ENCODE measurements around the gene FYCO1. TPM values are rescaled to one million over a fixed set of nuclear protein-coding genes. Genes with fewer than 3 reads are reported as not detected.

The FYCO1 gene
- polyA plus RNA-seq, 3 donors = 0.59 to 5.0 (median 1.3) TPM

DNA sequence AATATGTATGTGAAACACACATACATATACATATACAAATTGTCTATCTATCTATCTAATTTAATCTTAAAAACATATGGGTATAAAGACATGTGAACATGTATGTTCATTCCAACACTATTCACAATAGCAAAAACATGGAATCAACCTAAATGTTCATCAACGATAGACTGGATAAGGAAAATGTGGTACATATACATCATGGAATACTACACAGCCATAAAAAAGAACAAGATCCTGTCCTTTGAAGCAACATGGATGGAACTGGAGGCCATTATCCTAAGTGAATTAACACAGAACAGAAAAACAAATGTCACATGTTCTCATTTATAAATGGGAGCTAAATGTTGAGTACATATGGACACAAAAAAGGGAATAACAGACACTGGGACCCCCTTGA is 103.5 kb downstream of the FYCO1 start:
- Histone ChIP-seq H3K4me1 (ENCODE audit: control insufficient read depth in 1 of 2, insufficient read depth in 2 of 2, low read length in 2 of 2) (peaks cover 0 to 2% of the 10 kb centered on the region in 2 donors), H3K4me3 (replicated peaks in 1 of 3; ENCODE audit: low read depth in 2 of 3, low read length in 3 of 3) (no peak overlapping the region), H3K36me3 (replicated peaks in 1 of 2; ENCODE audit: control insufficient read depth in 1 of 2, insufficient read depth in 2 of 2, low read length in 2 of 2) (no peaks in the 10 kb centered on the region), H3K9me3 (replicated peaks in 1 of 2; ENCODE audit: control insufficient read depth in 1 of 2, insufficient read depth in 1 of 2, low read length in 2 of 2) (no peaks in the 10 kb centered on the region), H3K9ac (ENCODE audit: insufficient read depth, low read length, poor library complexity, severe bottlenecking) (no peak overlapping the region), H3K79me2 (ENCODE audit: insufficient read depth, low read length) (no peaks in the 10 kb centered on the region), H3K27me3 (ENCODE audit: control insufficient read depth in 2 of 2, insufficient read depth in 2 of 2, low read length in 2 of 2) (no peaks in the 10 kb centered on the region), H3K27ac (ENCODE audit: low read depth in 1 of 2, low read length in 2 of 2) (no peak overlapping the region), H4K20me1 (ENCODE audit: insufficient read depth, low read length) (no peaks in the 10 kb centered on the region), H2AFZ (ENCODE audit: insufficient read depth, low read depth, low read length, poor library complexity, severe bottlenecking) (no peak overlapping the region), H3K4me2 (replicated peaks; ENCODE audit: extremely low read depth, low read length, poor library complexity, severe bottlenecking) (no peak overlapping the region)
- Mint-ChIP-seq H3K36me3 (no peaks in the 10 kb centered on the region), H3K4me1 (peaks cover 21% of the 10 kb centered on the region), H3K27ac (no peak overlapping the region), H3K27me3 (ENCODE audit: low read depth in 3 of 3) (peaks cover 2 to 5% (median 2%) of the 10 kb centered on the region in 3 donors), H3K4me3 (no peak overlapping the region), H3K9me3 (no peaks in the 10 kb centered on the region)
- no peak for DNase-seq
- TF ChIP-seq, protein P1, sequence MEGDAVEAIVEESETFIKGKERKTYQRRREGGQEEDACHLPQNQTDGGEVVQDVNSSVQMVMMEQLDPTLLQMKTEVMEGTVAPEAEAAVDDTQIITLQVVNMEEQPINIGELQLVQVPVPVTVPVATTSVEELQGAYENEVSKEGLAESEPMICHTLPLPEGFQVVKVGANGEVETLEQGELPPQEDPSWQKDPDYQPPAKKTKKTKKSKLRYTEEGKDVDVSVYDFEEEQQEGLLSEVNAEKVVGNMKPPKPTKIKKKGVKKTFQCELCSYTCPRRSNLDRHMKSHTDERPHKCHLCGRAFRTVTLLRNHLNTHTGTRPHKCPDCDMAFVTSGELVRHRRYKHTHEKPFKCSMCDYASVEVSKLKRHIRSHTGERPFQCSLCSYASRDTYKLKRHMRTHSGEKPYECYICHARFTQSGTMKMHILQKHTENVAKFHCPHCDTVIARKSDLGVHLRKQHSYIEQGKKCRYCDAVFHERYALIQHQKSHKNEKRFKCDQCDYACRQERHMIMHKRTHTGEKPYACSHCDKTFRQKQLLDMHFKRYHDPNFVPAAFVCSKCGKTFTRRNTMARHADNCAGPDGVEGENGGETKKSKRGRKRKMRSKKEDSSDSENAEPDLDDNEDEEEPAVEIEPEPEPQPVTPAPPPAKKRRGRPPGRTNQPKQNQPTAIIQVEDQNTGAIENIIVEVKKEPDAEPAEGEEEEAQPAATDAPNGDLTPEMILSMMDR (IDR thresholded peaks at IDR 0.05) = no peak
- WGBS (ENCODE audit: insufficient coverage) = no CpG with 5 or more reads among the region's 1 CpG
- intact Hi-C loops (cut with micrococcal nuclease) = no loop called here

DNA sequence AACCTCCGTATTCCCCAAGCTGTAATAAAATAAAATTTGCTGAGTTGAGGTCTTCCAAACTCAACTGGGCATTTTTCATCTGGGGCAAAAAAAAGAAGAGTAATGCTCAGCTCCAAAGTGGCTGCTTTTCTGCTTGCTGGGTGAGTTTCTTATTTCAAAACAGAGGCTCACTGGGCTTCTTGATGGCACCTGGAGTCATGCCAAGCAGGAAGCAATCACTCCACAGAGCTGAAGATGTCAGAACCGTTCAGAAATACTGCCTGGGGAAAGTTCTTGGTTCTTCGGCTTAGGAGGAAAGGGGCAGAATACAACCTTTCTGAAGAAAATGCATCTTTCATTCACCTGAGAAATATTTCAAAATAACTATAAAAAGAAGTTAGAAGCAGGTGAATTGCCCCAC is 105.2 kb downstream of the FYCO1 start:
- TF ChIP-seq, protein P1 (IDR thresholded peaks at IDR 0.05) = no peak
- Mint-ChIP-seq H3K27me3 (ENCODE audit: low read depth in 3 of 3) (peaks cover 2 to 5% (median 2%) of the 10 kb centered on the region in 3 donors), H3K4me1 (peaks cover 21% of the 10 kb centered on the region), H3K4me3 (no peak overlapping the region), H3K9me3 (no peaks in the 10 kb centered on the region), H3K36me3 (no peaks in the 10 kb centered on the region), H3K27ac (no peak overlapping the region)
- no peaks in the 10 kb centered on the region for H3K27me3 ChIP-seq (ENCODE audit: control insufficient read depth in 2 of 2, insufficient read depth in 2 of 2, low read length in 2 of 2)
- no peak overlapping the region for H2AFZ ChIP-seq (ENCODE audit: insufficient read depth, low read depth, low read length, poor library complexity, severe bottlenecking)
- intact Hi-C loops (cut with micrococcal nuclease) = no loop called here
- no peak for DNase-seq
- H3K9ac ChIP-seq (ENCODE audit: insufficient read depth, low read length, poor library complexity, severe bottlenecking) = no peak overlapping the region
- no peaks in the 10 kb centered on the region for H3K36me3 ChIP-seq (replicated peaks in 1 of 2; ENCODE audit: control insufficient read depth in 1 of 2, insufficient read depth in 2 of 2, low read length in 2 of 2)
- H3K4me3 ChIP-seq (replicated peaks in 1 of 3; ENCODE audit: low read depth in 2 of 3, low read length in 3 of 3) = no peak overlapping the region
- no peaks in the 10 kb centered on the region for H3K79me2 ChIP-seq (ENCODE audit: insufficient read depth, low read length)
- H4K20me1 ChIP-seq (ENCODE audit: insufficient read depth, low read length) = no peaks in the 10 kb centered on the region
- H3K9me3 ChIP-seq (replicated peaks in 1 of 2; ENCODE audit: control insufficient read depth in 1 of 2, insufficient read depth in 1 of 2, low read length in 2 of 2) = no peaks in the 10 kb centered on the region
- WGBS (ENCODE audit: insufficient coverage) = no CpG with 5 or more reads among the region's 3 CpGs
- H3K4me1 ChIP-seq (ENCODE audit: control insufficient read depth in 1 of 2, insufficient read depth in 2 of 2, low read length in 2 of 2) = peaks cover 0 to 2% of the 10 kb centered on the region in 2 donors
- H3K27ac ChIP-seq (ENCODE audit: low read depth in 1 of 2, low read length in 2 of 2) = no peak overlapping the region
- H3K4me2 ChIP-seq (replicated peaks; ENCODE audit: extremely low read depth, low read length, poor library complexity, severe bottlenecking) = no peak overlapping the region
